NCI-H446 treated with DMSO at 0.1 percent for 48 hours (cell line): ENCODE data around the gene SERTAD4.
A peak's percentile ranks its signal among the peaks of the same experiment; 100 is the strongest.
"Not testable (repeated sequence)": the region's sequence is repeated elsewhere in the genome, so short reads cannot be mapped to it uniquely, and the experiment has no call there.

ENCODE experiments used
- DNase-seq: peaks from one replicate; lab custom pipeline; 2025; lab: John Stamatoyannopoulos, UW

The SERTAD4 gene

DNA sequence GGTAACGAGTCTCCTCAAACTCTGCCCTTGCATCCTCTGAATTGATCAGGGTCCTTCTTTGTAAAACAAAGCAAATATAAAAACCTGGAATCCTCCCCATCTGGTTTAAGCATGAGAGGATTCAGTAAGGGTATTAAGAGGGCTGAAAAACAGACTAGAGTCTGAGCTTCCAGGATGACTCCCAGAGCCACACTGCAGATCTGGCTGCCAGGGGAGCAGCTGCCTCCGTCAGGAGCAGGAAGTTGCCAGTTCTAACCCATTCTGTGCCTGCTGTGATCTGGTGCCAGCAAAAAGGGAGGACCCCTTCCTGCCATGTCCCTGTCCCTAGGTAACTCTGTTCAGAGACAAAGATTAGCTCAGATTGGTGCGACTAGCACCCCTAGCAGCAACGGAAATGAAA, 27.5 kb downstream of the SERTAD4 start:
- no peak for DNase-seq

DNA sequence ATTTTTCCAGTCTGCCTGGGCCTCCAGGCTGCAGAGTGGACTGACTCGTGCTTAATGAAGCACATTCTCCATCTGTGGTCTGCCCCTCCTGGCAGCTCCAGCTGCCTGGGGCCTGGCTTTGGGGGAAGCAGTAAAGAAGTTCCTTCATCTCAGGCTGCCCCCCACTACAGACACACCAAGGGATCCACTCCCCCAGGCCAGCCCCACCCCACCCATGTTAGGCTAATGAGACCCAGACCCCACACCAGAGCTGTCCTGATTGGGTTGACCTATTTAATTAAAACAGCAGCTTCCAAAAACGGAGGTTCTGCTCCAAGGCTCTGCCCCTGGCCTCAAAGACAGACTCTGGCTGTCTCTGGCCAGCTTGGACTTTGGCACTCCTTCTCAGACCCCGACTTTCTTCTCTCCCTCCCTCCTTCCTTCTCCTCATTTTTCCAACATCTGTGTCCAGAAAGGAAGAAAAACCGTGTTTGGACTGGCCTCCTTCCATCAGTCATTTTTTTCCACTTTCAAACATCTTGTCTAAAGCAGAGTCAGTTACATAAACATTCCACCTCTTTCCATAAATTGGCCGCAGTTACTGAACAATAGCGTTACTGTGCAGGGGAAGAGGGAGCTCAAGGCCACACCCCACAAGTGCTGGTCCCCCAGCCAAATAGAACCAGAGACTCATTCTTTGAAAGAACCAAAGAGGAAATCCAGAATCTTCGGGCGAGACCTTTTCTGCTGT, 29.7 kb downstream of the SERTAD4 start:
- no peak for DNase-seq

DNA sequence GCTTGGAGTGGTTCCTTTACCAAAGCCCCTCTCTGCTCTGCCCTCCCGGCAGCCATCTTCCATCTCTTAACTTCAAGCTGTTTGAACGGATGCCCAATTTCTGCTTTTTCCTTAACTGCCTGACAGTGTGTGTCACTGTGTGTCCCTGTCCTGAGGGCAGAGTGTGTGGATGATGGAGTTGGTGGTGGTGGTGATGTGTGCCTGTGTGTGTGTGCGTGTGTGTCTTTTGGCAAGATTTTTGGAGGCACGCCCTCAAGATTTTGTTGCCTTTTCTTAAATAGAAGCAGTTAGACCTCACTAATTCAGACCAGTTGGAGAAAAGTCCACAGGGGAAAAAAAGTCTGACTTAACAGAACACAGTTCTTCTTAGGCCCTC, 30.3 kb downstream of the SERTAD4 start:
- no peak for DNase-seq

DNA sequence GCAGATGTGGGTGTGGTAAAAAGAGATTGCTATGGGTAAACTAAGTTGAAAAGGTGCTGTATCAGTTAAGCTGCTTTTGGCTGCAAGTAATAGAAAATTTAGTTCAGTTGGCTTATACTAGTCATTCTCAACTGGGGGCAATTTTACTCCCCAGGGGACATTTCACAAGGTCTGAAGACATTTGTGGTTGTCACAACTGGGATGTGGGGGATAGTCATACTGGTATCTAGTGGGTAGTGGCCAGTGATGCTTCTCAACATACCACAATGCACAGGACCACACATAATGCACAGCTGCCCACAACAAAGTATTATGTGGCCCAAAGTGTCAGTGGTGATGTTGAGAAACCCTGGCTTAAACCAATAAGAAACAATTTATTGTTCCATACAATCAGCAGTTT, 31.4 kb downstream of the SERTAD4 start:
- no peak for DNase-seq

DNA sequence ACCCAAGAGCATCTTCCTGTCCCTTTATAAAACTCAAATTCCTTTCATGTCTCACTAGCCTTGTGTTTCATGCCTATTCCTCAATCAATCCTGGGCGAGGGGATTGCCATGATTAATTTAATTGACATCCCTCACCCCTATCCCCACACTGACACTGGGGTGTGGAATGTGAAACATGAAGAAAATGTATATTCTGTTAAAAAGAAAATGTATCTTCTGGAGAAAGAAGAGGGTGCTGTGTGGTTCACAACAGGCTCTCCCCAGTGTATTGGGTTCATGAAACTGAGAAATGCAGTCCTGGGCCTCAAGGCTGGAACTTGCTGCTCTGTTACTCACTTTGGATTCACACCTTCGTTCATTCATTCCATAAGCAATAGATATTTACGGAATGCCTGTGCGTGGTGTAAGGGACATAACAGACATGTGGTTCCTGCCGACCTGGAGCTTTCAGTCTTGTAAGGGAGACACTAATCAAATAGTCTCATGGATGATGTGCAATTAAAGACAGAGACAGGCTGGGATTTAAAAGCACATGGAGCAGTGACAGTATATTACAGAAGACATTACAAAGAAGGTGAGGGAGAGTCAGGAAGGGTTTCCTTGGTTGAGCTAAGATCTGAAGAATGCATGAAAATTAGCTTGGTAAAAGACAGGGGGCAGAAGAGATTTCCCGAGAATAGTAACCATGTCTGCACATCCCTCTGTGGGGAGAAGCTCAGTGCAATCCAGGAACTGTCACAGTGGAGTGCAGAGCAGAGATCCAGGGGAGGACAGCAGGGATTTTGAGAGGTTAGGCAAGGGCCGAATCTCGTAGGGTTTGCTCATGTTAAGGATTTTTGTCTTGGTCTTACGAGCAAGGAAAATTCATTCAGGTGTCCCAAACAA, 32.1 kb downstream of the SERTAD4 start:
- DNase-seq = no peak

DNA sequence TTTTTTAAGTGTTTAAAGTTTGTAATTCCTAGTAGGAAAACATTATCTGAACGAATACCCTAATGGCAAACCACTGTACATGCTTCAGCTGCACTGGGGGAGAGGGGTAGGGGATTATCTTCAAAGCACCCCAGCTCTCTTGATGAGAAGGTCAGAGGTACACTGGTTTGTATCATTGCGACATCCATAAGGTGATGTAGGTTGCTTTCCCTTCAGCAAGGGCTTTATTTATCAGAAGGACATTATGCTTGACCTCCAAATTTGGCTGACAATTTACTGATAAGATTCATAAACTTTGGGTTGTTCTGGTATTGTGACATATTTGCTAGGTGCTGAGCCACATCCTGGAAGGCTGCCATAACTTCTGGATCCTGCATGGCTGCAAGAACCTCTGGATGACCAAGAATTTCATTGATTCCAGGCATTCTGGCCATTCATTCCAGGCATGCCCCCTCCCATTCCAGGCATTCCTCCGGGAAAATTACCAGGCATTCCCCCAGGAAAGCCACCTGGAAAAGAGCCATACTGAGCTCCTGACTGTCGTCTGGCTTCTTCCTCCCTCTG, 32.9 kb downstream of the SERTAD4 start:
- DNase-seq = not testable (repeated sequence)

DNA sequence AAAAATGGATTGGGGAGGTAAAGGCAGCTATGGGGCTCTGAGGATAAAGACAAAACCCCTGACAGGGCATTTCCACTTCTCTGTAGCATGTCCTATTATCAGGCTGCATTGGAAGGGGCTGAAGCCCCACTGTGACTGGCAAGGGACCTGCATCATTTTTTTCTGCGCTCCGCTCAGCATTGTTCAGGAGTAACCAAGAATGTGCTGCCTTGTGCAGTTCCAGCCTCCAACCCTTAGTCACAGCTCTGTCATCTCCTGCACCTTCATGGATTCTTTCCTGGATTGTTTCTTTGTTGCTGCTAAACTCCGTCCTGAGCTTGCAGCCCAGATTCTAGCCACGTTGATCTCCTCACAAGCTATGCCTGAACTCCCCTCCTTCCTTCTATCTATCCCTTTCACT, 37.4 kb downstream of the SERTAD4 start:
- DNase-seq = no peak

DNA sequence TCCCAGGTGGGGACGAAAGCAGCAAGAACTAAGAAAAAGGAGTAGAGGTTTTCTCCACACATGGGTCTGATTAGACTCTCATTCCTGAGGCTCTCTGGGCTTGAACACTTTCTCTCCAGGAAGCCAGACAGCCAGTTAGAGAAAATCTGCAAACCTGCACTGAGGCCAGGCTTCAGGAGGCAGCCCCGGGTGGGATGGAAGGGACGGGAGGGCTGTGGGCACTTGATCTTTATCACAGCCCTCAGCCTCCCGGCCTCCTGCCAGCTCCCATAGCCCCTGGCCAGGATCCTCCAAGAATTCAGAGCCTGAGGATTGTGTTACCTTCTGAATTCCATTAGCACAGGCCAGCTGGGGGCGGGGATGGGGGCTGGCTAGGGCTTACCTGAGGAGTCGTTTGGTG, 40.1 kb downstream of the SERTAD4 start:
- DNase-seq = no peak

DNA sequence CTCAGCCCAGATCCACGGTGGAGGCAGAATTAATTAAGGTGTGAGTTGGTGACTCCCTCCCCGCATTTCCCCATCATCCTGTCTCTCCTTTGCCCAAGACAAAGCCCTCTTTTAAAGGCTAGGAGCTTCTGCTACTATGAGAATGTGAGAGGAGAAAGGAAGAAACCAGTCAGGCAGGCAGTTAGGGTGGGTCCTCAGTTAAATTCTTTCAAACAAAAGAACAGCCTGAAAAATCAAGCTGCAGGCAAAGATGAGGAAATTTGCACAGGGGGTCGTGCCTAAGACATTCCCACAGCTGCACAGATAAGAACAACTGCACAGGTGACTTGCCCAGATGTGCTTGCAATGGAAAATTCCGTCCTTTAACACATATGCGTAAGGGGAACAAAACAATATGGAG, 47.6 kb downstream of the SERTAD4 start:
- DNase-seq = no peak

DNA sequence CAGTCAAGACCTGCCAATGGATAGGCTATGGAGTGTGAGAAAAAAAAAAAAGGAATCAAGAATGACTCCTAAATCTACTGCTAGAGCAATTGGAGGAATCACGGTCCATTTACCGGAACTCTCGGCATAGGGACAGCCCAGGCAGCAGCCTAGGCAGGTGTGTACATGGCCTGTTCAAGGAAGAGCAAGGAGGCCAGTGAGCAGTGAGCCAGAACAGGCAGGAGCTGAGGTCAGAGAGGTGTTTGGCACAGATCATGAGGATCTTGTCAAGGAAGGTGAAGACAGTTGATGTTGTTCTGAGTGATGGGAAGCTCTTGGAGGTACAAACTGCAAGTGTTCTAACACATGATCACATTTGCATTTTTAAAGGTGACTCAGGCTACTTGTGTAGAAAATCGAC, 55.5 kb downstream of the SERTAD4 start:
- no peak for DNase-seq

DNA sequence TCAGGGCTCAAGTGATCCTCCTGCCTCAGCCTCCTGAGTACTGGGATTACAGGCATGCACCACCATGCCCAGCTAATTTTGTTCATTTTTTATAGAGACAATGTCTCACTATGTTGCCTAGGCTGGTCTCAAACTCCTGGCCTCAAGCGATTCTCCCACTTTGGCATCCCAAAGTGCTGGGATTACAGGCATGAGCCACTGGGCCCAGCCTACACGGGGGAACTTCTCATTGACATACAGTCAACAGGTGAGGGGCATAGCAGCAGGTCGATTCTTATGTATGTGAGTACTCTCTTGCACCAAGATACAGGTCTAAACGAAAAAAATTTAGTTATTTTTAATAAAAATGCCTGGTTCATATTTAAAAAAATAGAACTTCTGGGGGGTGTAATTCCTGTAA, 56.7 kb downstream of the SERTAD4 start:
- no peak for DNase-seq

DNA sequence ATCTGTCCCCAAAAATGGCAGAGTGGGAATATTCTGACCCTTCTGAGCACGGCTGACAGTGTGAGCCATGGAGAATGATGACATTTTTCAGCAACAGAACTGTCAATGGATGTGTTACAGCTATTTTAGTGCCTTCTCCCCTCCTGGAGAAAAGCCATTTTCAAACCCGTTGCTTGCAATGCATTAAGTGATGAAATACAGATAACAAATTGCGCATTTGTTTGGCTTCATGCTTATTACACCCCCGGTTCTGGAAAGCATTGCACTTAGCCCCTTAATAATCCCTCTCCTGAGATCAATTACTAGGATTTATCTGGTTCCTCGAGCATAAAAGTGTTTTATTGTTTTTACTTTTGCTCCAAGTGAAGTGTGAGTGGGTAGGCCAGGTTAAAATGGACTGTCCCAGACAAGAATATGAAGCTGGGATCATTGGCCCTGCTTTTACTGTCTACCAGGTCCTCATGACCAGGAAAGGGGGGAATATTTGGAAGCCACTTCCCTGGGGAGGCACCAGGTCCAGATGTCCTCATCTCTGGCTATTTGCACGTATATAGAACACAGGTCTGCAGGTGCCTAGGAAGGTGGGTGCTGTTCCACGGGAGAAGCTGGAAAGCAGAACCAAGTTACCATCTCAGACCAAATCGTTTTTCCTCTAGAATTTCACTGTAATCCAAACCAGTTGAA, 58.6 kb downstream of the SERTAD4 start:
- DNase-seq = no peak

DNA sequence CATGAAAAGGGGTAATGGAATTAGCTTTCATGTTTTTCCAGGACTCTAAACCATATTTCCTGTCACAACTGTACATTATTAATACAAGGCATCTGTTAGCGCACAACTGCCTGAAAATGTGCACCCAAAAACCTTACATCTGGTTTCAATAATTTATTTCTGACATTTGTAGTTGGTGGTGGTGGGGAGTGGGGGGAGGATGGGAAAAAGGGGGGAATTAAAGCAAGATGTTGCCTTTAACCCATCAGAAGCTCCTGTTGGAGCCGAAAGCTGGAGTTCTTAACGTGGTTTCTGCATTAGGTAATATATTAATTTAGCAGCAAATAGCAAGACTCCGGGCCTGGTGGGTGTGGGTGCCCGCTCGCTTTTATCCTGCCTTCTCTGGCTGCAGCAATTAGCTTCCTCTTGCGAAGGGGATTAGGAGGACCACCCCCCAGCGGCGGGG, 59.2 kb downstream of the SERTAD4 start:
- no peak for DNase-seq

DNA sequence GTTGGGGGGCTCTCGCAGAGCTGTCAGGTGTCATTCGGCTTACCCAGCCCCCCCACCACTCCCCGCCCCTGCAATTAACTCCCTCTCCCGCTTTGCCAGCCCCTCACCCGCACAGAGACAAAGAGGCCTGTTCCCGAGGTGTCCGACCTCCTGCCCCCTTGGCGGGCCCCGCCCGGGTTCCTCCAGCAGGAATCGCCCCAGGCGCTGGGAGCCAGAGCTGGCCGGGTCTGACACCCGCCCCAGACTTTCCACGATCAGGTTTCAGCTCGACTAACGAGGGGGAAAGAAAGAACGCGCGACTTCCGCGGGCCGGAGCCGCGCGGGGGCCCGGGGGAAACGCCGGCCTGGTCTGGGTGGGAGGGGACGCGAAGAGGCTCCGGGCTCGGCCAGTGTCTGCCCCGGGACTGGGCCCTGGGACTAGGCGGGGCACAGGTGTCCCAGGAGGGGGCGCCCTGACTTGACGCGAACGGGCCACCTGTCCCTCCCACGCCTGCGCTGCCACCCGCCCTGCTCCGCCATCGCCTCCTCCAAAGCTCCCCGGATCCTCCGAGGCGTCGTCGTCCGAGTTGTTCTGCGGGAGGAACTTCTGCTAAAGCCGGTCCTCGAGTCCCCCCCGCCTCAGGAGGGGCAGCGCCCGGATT, 59.8 kb downstream of the SERTAD4 start:
- DNase-seq = peak; percentile 13

DNA sequence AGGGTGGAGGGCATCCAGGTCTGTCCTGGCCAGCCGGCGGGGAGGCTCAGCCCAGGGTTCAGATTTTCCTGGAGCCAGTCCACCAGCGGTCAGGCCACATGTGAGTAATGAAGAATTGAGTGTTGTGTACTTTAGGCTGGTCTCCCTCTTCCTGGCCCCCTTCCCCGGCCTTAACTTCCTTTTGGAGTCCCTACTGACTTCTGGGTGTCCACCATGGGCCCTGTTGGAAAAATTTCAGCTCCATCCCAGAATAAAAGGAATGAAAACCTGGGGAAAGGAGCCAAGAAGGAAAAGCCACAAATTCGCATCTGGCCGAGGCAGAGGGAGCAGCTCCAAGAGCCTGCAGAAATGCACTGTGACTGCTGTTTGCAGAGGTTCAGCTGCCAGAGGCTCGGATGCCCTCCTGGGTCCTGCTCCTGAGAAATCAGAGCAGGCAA, 60.6 kb downstream of the SERTAD4 start:
- DNase-seq = no peak

DNA sequence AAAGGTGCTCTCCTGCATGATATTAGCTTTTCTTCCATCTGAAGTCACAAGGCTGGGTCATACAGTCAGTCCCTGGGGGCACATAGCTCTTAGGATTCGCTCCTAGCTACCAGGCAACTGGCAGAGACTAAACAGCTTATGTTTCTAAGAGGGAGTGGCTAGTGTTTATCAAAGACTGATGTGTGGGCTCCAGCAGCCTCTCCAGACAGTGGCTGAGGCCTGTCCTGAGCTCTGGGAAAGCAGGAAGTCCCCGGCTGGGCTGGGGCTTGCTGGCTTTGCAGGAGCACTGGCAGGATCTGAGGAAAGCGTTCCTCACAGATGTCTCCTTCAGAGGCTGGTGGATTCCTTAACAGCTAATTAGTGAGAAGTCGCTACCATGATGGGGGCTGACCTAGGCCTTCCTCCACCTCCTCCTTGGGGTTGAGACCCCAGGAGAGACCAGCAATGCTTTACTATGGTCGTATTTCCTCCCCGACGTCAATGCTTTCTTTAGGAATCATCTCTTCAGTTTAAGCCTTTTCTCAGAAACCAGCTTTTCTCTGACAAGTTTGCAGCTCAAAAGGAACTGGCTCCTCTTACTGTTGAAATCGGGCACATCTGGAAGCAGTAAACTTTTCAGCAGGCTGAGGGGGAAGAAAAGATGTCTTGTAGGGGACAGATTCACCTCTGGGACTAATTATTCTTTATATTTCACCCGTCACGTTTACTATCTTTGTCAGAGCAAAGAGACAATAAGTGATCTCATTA, 62.6 kb downstream of the SERTAD4 start:
- no peak for DNase-seq
